Measurements from ENCODE around the gene ACIN1. TPM values are rescaled to one million over a fixed set of nuclear protein-coding genes. Genes with fewer than 3 reads are reported as not detected.

ACIN1 gene
- total RNA-seq, 1 donor from 2014 or later = 263 TPM

DNA sequence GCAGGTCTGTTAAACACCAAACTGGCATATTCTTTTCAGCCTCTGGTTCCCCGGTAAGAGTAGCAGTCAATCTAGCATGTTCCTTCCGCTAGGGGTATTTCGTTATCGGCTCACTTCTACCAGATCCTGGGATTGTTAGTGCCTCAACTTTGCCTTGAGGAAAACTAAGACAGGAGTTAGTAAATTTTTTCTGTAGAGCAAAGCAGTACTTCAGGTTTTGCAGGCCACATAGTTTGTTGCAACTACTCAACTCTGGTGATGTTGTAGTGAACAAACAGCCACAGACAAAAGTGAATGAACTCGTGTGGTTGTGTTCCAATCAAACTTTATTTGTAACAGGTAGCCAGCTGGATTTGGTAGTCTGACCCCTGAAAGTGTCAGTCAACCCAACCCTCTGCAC lies 31.3 kb downstream of the ACIN1 start:
- TF ChIP-seq, protein P1, sequence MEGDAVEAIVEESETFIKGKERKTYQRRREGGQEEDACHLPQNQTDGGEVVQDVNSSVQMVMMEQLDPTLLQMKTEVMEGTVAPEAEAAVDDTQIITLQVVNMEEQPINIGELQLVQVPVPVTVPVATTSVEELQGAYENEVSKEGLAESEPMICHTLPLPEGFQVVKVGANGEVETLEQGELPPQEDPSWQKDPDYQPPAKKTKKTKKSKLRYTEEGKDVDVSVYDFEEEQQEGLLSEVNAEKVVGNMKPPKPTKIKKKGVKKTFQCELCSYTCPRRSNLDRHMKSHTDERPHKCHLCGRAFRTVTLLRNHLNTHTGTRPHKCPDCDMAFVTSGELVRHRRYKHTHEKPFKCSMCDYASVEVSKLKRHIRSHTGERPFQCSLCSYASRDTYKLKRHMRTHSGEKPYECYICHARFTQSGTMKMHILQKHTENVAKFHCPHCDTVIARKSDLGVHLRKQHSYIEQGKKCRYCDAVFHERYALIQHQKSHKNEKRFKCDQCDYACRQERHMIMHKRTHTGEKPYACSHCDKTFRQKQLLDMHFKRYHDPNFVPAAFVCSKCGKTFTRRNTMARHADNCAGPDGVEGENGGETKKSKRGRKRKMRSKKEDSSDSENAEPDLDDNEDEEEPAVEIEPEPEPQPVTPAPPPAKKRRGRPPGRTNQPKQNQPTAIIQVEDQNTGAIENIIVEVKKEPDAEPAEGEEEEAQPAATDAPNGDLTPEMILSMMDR (IDR thresholded peaks at IDR 0.05) = no peak
- no peak overlapping the region for H3K27ac Mint-ChIP-seq
- intact Hi-C loops (cut with micrococcal nuclease) = no loop called here
- ChIA-PET POLR2A (no interaction called here), CTCF (interaction anchor here (1.1 to 10.5 kb wide), 2 partner anchors 13 to 78 kb away, joined by 3 to 284 read pairs; partner anchors contain the start of gene AJUBA)
- no peak for DNase-seq
- H3K27me3 Mint-ChIP-seq = no peaks in the 10 kb centered on the region
- H3K36me3 Mint-ChIP-seq (ENCODE audit: low read depth) = peaks cover 94% of the 10 kb centered on the region
- no peak overlapping the region for H3K4me3 Mint-ChIP-seq
- no peak for ATAC-seq (ENCODE audit: low read depth)
- H3K4me1 Mint-ChIP-seq = peaks cover 2% of the 10 kb centered on the region
- no peaks in the 10 kb centered on the region for H3K9me3 Mint-ChIP-seq

DNA sequence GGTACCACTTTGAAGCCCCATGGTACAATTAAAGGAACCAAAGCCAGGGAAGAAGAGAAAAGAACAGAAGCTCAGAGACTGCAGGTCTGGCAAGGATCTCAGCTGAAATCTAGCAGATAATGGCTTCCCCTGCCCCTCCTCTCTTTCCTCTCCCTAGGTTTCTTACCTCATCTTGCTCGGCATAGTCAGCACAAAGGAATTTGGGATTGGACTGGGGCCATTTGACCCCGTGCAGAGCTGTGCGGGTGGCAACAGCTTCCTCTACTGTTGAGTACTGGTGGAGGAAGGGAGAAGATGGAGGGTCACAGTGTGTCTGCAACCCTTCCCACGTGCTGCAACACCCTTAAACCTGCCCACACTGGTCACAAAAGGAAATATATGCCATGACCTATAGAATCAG lies 32.9 kb downstream of the ACIN1 start:
- H3K27me3 Mint-ChIP-seq = no peaks in the 10 kb centered on the region
- ChIA-PET CTCF (interaction anchor here (0.7 to 10.5 kb wide), 6 partner anchors 9 to 87 kb away, joined by 3 to 284 read pairs (median 4); partner anchors contain the start of gene AJUBA), POLR2A (interaction anchor here (0.7 kb wide), 2 partner anchors 8 to 94 kb away, joined by 4 to 6 read pairs; no protein-coding TSS in a partner anchor)
- H3K4me1 Mint-ChIP-seq = peaks cover 6% of the 10 kb centered on the region
- H3K4me3 Mint-ChIP-seq = no peak overlapping the region
- no peaks in the 10 kb centered on the region for H3K9me3 Mint-ChIP-seq
- ATAC-seq (ENCODE audit: low read depth) = no peak
- no peak for DNase-seq
- intact Hi-C loops (cut with micrococcal nuclease) = no loop called here
- TF ChIP-seq, protein P1 (IDR thresholded peaks at IDR 0.05) = no peak
- peaks cover 86% of the 10 kb centered on the region for H3K36me3 Mint-ChIP-seq (ENCODE audit: low read depth)
- no peak overlapping the region for H3K27ac Mint-ChIP-seq

DNA sequence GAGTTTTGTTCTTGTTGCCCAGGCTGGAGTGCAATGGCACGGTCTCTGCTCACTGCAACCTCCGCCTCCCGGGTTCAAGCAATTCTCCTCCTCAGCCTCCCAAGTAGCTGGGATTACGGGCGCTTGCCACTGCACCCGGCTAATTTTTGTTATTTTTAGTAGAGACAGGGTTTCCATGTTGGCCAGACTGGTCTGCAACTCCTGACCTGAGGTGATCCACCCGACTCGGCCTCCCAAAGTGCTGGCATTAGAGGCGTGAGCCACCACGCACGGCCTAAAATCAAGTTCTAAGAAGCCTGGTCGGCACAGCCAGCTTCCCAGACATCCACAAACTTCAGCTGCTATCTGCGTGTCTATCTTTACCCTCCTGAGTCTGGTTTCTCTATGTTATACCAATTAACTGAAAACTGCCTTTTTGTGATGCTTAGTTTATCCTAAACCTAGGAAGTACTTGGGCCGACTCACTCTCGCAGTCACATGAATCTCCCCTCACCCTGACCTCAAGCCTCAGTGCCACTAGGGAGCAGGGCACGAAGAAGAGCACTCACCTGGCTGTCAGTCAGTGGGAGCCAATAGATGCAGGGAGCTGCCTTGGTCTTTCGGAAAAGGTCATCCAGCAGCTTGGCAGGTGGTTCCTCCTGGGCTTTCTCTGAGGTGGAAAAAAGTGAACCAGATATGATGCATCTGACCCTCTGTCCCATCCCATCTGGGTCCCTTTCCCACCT lies 34.2 kb downstream of the ACIN1 start:
- ChIA-PET CTCF (interaction anchor here (1.1 to 10.5 kb wide), 6 partner anchors 8 to 490 kb away, joined by 3 to 284 read pairs (median 27); partner anchors contain the start of gene AJUBA), POLR2A (interaction anchor here (3.6 kb wide), 1 partner anchor 74 kb away, joined by 26 read pairs; no protein-coding TSS in a partner anchor)
- H3K4me3 Mint-ChIP-seq = no peak overlapping the region
- ATAC-seq (ENCODE audit: low read depth) (no peak), DNase-seq (no peak)
- H3K4me1 Mint-ChIP-seq = peaks cover 18% of the 10 kb centered on the region
- peaks cover 73% of the 10 kb centered on the region for H3K36me3 Mint-ChIP-seq (ENCODE audit: low read depth)
- TF ChIP-seq, protein P1 (IDR thresholded peaks at IDR 0.05) = no peak
- peaks cover 2% of the 10 kb centered on the region for H3K27me3 Mint-ChIP-seq
- H3K27ac Mint-ChIP-seq = no peak overlapping the region
- no peaks in the 10 kb centered on the region for H3K9me3 Mint-ChIP-seq
- intact Hi-C loops (cut with micrococcal nuclease) = no loop called here

DNA sequence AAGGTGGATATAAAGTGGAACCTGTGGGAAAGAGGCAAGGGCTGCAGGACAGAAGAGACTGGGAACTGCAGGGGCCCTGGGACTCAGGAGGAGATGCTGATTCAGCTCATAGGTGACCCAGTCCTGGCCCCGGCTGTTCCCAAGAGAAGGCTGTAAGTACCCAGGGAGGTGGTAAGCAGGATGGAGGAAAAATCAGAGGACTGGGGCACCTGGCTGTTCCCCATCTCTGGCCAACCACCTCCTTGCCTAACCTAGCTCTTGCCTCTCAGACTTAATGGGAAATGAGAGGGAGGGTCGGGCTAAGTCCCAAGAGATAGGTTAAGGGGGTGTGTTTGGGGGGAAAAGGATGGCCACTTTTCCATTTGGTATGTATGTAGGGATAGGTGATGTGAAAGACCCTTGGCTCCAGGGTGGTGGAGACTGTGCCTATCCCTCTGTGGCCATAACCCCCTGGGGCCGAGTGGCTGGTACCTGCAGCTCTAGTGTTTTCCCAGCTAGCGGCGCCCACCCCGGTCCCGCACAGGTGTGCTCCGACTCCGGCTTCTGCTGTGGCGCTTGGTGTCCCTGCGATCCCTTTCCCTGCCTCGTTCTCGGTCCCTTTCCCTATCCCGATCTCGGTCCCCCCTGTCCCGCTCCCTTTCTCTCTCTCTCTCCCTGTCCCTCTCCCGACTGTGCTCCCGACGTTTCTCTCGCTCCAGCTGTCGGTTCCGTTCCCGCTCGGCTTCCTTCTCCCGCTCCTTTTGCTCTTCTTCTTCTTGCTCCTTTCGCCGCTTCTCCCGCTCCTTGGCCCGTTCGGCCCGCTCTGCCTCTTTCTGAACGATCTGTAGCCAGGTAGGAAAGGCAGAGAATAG lies 36.1 kb downstream of the ACIN1 start:
- peaks cover 55% of the 10 kb centered on the region for H3K36me3 Mint-ChIP-seq (ENCODE audit: low read depth)
- CTCF ChIA-PET = interaction anchor here (0.6 to 10.5 kb wide), 24 partner anchors 9 to 780 kb away, joined by 3 to 284 read pairs (median 4); partner anchors contain the start of genes ABHD4, AJUBA, OXA1L and PABPN1
- no peak overlapping the region for H3K4me3 Mint-ChIP-seq
- no peak overlapping the region for H3K27ac Mint-ChIP-seq
- intact Hi-C loops (cut with micrococcal nuclease) = loop anchor here (1.0 to 10.0 kb wide), 11 partner anchors 10 to 744 kb away; partner anchors contain the start of genes LRP10 and PRMT5
- H3K27me3 Mint-ChIP-seq = peaks cover 2% of the 10 kb centered on the region
- TF ChIP-seq, protein P1 (IDR thresholded peaks at IDR 0.05) = no peak
- no peaks in the 10 kb centered on the region for H3K9me3 Mint-ChIP-seq
- ATAC-seq (ENCODE audit: low read depth) = no peak
- H3K4me1 Mint-ChIP-seq = peaks cover 18% of the 10 kb centered on the region
- DNase-seq = no peak
- POLR2A ChIA-PET = interaction anchor here (0.6 to 3.6 kb wide), 11 partner anchors 10 to 236 kb away, joined by 3 to 26 read pairs (median 7); partner anchors contain the start of genes ACIN1, AJUBA, C14orf119 and PSMB5

Data from activated B cell treated with CpG ODN at 0.5 μM for 24 hours (primary cell).